OCI-LY7 (cell line): Measurements from ENCODE around the gene PLSCR5. TPM values are rescaled to one million over a fixed set of nuclear protein-coding genes. Genes with fewer than 3 reads are reported as not detected.

Source experiments
- BruUV-seq: library from RNA; stranded (reverse); fragments of 400-500 nt; replicated peaks from 2 replicates; lab custom pipeline; 2021; lab: Mats Ljungman, UMichigan
- CTCF ChIA-PET: fragments of 300-600 bp; sonication (Branson Sonifier 250); formaldehyde crosslinking; loops from one replicate; lab custom pipeline; 2022; ENCODE audit warnings: antibody characterized with exemption; ENCODE audit not compliant: unreplicated experiment; lab: Charles Lee
- POLR2A ChIA-PET: fragments of 300-600 bp; sonication (Branson Sonifier 250); formaldehyde crosslinking; loops from one replicate; lab custom pipeline; 2022; ENCODE audit warnings: antibody characterized with exemption; lab: Charles Lee
- DNase-seq: peaks from one replicate; pipeline ENCODE4 v3.0.0-alpha.2; 2015; ENCODE audit warnings: low spot score
- H2AFZ ChIP-seq: fragments of 200-600 bp; sonication (generic), shearing (Covaris generic); 2 replicates; pipeline ENCODE4 v1.6.1; 2014; ENCODE audit warnings: mild to moderate bottlenecking, antibody characterized with exemption, low read length, moderate library complexity
- H3K27ac ChIP-seq: fragments of 200-600 bp; sonication (generic); 2 replicates; pipeline ENCODE4 v1.5.1; 2014; ENCODE audit warnings: mixed run types, low read depth, mild to moderate bottlenecking, moderate library complexity, low read length, inconsistent platforms; ENCODE audit not compliant: poor library complexity, severe bottlenecking
- H3K36me3 ChIP-seq: fragments of 200-600 bp; sonication (generic); 2 replicates; pipeline ENCODE4 v1.6.1; 2014; ENCODE audit warnings: mild to moderate bottlenecking, antibody characterized with exemption, low read length, moderate library complexity, mixed read lengths; ENCODE audit not compliant: insufficient read depth
- H3K4me1 ChIP-seq: fragments of 200-600 bp; sonication (generic); 2 replicates; pipeline ENCODE4 v1.5.1; 2014; ENCODE audit warnings: mild to moderate bottlenecking, low read length; ENCODE audit not compliant: insufficient read depth, poor library complexity, severe bottlenecking
- H3K4me2 ChIP-seq: fragments of 200-600 bp; sonication (generic); 2 replicates; pipeline ENCODE4 v1.6.1; 2014; ENCODE audit warnings: mild to moderate bottlenecking, low read length
- H3K4me3 ChIP-seq: fragments of 200-600 bp; sonication (generic); 2 replicates; pipeline ENCODE4 v1.5.1; 2014; ENCODE audit warnings: mild to moderate bottlenecking, low read depth, low read length; ENCODE audit not compliant: poor library complexity, severe bottlenecking
- H3K79me2 ChIP-seq: fragments of 200-600 bp; sonication (generic); 2 replicates; pipeline ENCODE4 v1.6.1; 2016; ENCODE audit warnings: low read depth, mild to moderate bottlenecking, low read length, moderate library complexity, mixed read lengths; ENCODE audit not compliant: insufficient read depth
- H3K9me2 ChIP-seq: fragments of 200-600 bp; sonication (generic); 2 replicates; pipeline ENCODE4 v1.6.1; 2016; ENCODE audit warnings: mild to moderate bottlenecking, low read length, mixed read lengths; ENCODE audit not compliant: insufficient read depth
- H3K9me3 ChIP-seq: fragments of 200-600 bp; sonication (generic); 2 replicates; pipeline ENCODE4 v1.6.1; 2014; ENCODE audit warnings: mild to moderate bottlenecking, mixed run types, low read length, mixed read lengths
- H4K20me1 ChIP-seq: fragments of 200-600 bp; sonication (generic); 2 replicates; pipeline ENCODE4 v1.6.1; 2014; ENCODE audit warnings: mild to moderate bottlenecking, antibody characterized with exemption, low read length, moderate library complexity, mixed read lengths; ENCODE audit not compliant: insufficient read depth
- CTCF ChIP-seq: fragments of 200-600 bp; sonication (generic); conservative IDR thresholded peaks from 2 replicates; pipeline ENCODE4 v1.5.1; 2014; ENCODE audit warnings: mild to moderate bottlenecking, antibody characterized with exemption, low read length, moderate library complexity, mixed read lengths
- EZH2phosphoT487 ChIP-seq: fragments of 200-600 bp; sonication (generic); IDR thresholded peaks from 2 replicates; pipeline ENCODE4 v1.6.1; 2018; ENCODE audit warnings: low read depth, borderline replicate concordance, mild to moderate bottlenecking, mixed run types, antibody characterized with exemption, low read length, moderate library complexity, mixed read lengths
- intact Hi-C: fragments of 100-400 bp; cut with micrococcal nuclease; formaldehyde crosslinking; loops from one replicate; pipeline ENCODE4 v1.10.0; 2022; ENCODE audit not compliant: unreplicated experiment
- total RNA-seq, 2 experiments: library from RNA; depleted of rRNA in 1 of 2; stranded (reverse); fragments of >200 nt in 1 of 2; shearing (Covaris generic) in 1 of 2; gene quantifications; 2 replicates each; pipeline ENCODE4 v1.2.3, GENCODE V29; 2014 to 2022

The PLSCR5 gene
- total RNA-seq, 2 experiments from 2014 or later, result not detected

GRCh38 chr3:146590521-146590920, 14.6 kb downstream of the PLSCR5 start:
- Histone ChIP-seq H3K79me2 (no peaks in the 10 kb centered on the region), H4K20me1 (no peaks in the 10 kb centered on the region), H3K4me3 (no peak overlapping the region), H3K9me3 (no peaks in the 10 kb centered on the region), H2AFZ (no peak overlapping the region), H3K4me2 (no peak overlapping the region), H3K9me2 (no peaks in the 10 kb centered on the region), H3K27ac (no peak overlapping the region), H3K4me1 (no peaks in the 10 kb centered on the region), H3K36me3 (no peaks in the 10 kb centered on the region)
- TF ChIP-seq CTCF (no peak), EZH2phosphoT487 (no peak)
- intact Hi-C loops, result no loop called here
- CTCF ChIA-PET, result no interaction called here
- no TSS peak for BruUV-seq
- POLR2A ChIA-PET, result interaction anchor here (0.7 kb wide), 1 partner anchor 1306 kb away, joined by 5 read pairs; no protein-coding TSS in a partner anchor
- no peak for DNase-seq

- Histone ChIP-seq H3K27ac (no peak overlapping the region), H4K20me1 (no peaks in the 10 kb centered on the region), H2AFZ (no peak overlapping the region), H3K36me3 (no peaks in the 10 kb centered on the region), H3K4me2 (no peak overlapping the region), H3K9me3 (no peaks in the 10 kb centered on the region), H3K9me2 (no peaks in the 10 kb centered on the region), H3K4me1 (no peaks in the 10 kb centered on the region), H3K79me2 (no peaks in the 10 kb centered on the region), H3K4me3 (no peak overlapping the region)
- TF ChIP-seq CTCF (peak; percentile 81), EZH2phosphoT487 (no peak)
- DNase-seq, result peak; percentile 26
- ChIA-PET POLR2A (no interaction called here), CTCF (no interaction called here)
- BruUV-seq, result no TSS peak
- intact Hi-C loops, result no loop called here
Measured at GRCh38 chr3:146589899-146590508, 15.1 kb downstream of the PLSCR5 start.

- H3K4me3 ChIP-seq, result no peak overlapping the region
- ChIA-PET POLR2A (no interaction called here), CTCF (no interaction called here)
- DNase-seq, result no peak
- no peaks in the 10 kb centered on the region for H4K20me1 ChIP-seq
- no peaks in the 10 kb centered on the region for H3K9me2 ChIP-seq
- H3K79me2 ChIP-seq, result no peaks in the 10 kb centered on the region
- H3K4me2 ChIP-seq, result no peak overlapping the region
- 0 out of 2 replicates have a peak, but pooled peaks cover 5% of the 10 kb centered on the region for H3K9me3 ChIP-seq
- no peak overlapping the region for H2AFZ ChIP-seq
- TF ChIP-seq EZH2phosphoT487 (no peak), CTCF (no peak)
- no peak overlapping the region for H3K27ac ChIP-seq
- BruUV-seq, result no TSS peak
- H3K4me1 ChIP-seq, result no peaks in the 10 kb centered on the region
- H3K36me3 ChIP-seq, result no peaks in the 10 kb centered on the region
- intact Hi-C loops, result no loop called here
Measured at GRCh38 chr3:146585156-146585555, 20.0 kb downstream of the PLSCR5 start.
